SK-N-SH (cell line): ENCODE measurements around the gene EPHX1. TPM values are rescaled to one million over a fixed set of nuclear protein-coding genes. Genes with fewer than 3 reads are reported as not detected.

ENCODE experiments used
- CTCF ChIA-PET: fragments of 300-600, 350-600 bp; formaldehyde crosslinking; extraction: SDS; loops from one replicate; lab custom pipeline; 2021; lab: Yijun Ruan, JAX
- POLR2A ChIA-PET: fragments of 350-600 bp; sonication (Branson Sonifier 250); formaldehyde crosslinking; extraction: SDS; loops from one replicate; lab custom pipeline; 2020; ENCODE audit warnings: antibody characterized with exemption, inconsistent platforms; lab: Yijun Ruan, JAX
- DNase-seq: peaks from one replicate; pipeline ENCODE4 v3.0.0; 2012
- H2AFZ ChIP-seq: fragments of 200-600 bp; sonication (generic); 2 replicates; pipeline ENCODE4 v1.8.1; 2016; ENCODE audit warnings: antibody characterized with exemption, mild to moderate bottlenecking, low read depth
- H3F3A ChIP-seq: fragments of 200-600 bp; sonication (generic); replicated peaks from 2 replicates; pipeline ENCODE3; 2016; ENCODE audit warnings: antibody characterized with exemption, mild to moderate bottlenecking; ENCODE audit not compliant: insufficient read depth
- H3K27ac ChIP-seq, 2 experiments: fragments of 200-500 bp in 1 of 2; fragments of 200-600 bp in 1 of 2; sonication (Bioruptor generic) in 1 of 2; sonication (generic), shearing (Covaris generic) in 1 of 2; 2 replicates each; pipeline versions ENCODE4 v1.5.1 to v1.6.1; 2014 to 2016; ENCODE audit warnings: low read depth in 2 of 2, inconsistent platforms in 1 of 2, low read length in 1 of 2, mild to moderate bottlenecking in 1 of 2, mixed read lengths in 1 of 2
- H3K27me3 ChIP-seq: fragments of 200-600 bp; sonication (generic), shearing (Covaris generic); 2 replicates; pipeline ENCODE4 v1.6.1; 2016; ENCODE audit warnings: mixed run types; ENCODE audit not compliant: insufficient read depth
- H3K36me3 ChIP-seq, 2 experiments: fragments of 200-500 bp in 1 of 2; fragments of 200-600 bp in 1 of 2; sonication (Bioruptor generic) in 1 of 2; sonication (generic) in 1 of 2; replicated peaks in 1 of 2; 2 replicates each; pipeline versions ENCODE3 to v1.5.1; 2014 to 2016; ENCODE audit warnings: low read length in 1 of 2, mild to moderate bottlenecking in 1 of 2; ENCODE audit not compliant: insufficient read depth in 2 of 2, control insufficient read depth in 1 of 2
- H3K4me1 ChIP-seq, 2 experiments: fragments of 200-500 bp in 1 of 2; fragments of 200-600 bp in 1 of 2; sonication (Bioruptor generic) in 1 of 2; sonication (generic), shearing (Covaris generic) in 1 of 2; 2 replicates each; pipeline versions ENCODE4 v1.5.1 to v1.6.1; 2014 to 2016; ENCODE audit warnings: low read depth in 1 of 2, low read length in 1 of 2, mixed run types in 1 of 2; ENCODE audit not compliant: insufficient read depth in 2 of 2, control insufficient read depth in 1 of 2
- H3K4me2 ChIP-seq: fragments of 200-600 bp; sonication (generic), shearing (Covaris generic); 2 replicates; pipeline ENCODE4 v1.6.1; 2017; ENCODE audit warnings: mixed run types
- H3K4me3 ChIP-seq, 2 experiments: fragments of 200-500 bp in 1 of 2; fragments of 200-600 bp in 1 of 2; sonication (Bioruptor generic) in 1 of 2; sonication (generic), shearing (Covaris generic) in 1 of 2; 2 replicates each; pipeline versions ENCODE4 v1.5.1 to v1.8.1; 2014 to 2016; ENCODE audit warnings: low read depth in 2 of 2, inconsistent platforms in 1 of 2, low read length in 1 of 2, mild to moderate bottlenecking in 1 of 2, mixed read lengths in 1 of 2, moderate library complexity in 1 of 2
- H3K79me2 ChIP-seq: fragments of 200-600 bp; sonication (generic); 2 replicates; pipeline ENCODE4 v1.8.1; 2017; ENCODE audit warnings: mild to moderate bottlenecking; ENCODE audit not compliant: insufficient read depth
- H3K9ac ChIP-seq: fragments of 200-600 bp; sonication (generic); 2 replicates; pipeline ENCODE4 v1.6.1; 2017; ENCODE audit warnings: mixed run types
- H3K9me2 ChIP-seq: fragments of 200-600 bp; sonication (generic); 2 replicates; pipeline ENCODE4 v1.6.1; 2017; ENCODE audit warnings: mixed run types
- H3K9me3 ChIP-seq: fragments of 200-600 bp; sonication (generic); 2 replicates; pipeline ENCODE4 v1.6.1; 2017; ENCODE audit warnings: mixed run types, mild to moderate bottlenecking, moderate library complexity
- H4K20me1 ChIP-seq: fragments of 200-600 bp; sonication (generic); 2 replicates; pipeline ENCODE4 v1.6.1; 2017; ENCODE audit warnings: mild to moderate bottlenecking, mixed run types; ENCODE audit not compliant: insufficient read depth
- CHD2 ChIP-seq: fragments of 150-350 bp; IDR thresholded peaks from 2 replicates; pipeline ENCODE4 v1.6.1; 2018; ENCODE audit warnings: low read length; ENCODE audit not compliant: partially characterized antibody
- CTCF ChIP-seq: fragments of 200-600 bp; sonication (generic); IDR thresholded peaks from 2 replicates; pipeline ENCODE4 v1.6.1; 2017; ENCODE audit warnings: antibody characterized with exemption, mild to moderate bottlenecking, moderate library complexity
- ELF1 ChIP-seq: IDR thresholded peaks from 2 replicates; pipeline ENCODE4 v1.4.0; 2012
- FOSL2 ChIP-seq: IDR thresholded peaks from 2 replicates; pipeline ENCODE4 v1.4.0; 2012; ENCODE audit warnings: low read depth, mild to moderate bottlenecking, moderate library complexity, borderline replicate concordance
- FOXJ3 ChIP-seq: sonication (generic); formaldehyde crosslinking; IDR thresholded peaks from 2 replicates; pipeline ENCODE4 v1.5.1; 2020; ENCODE audit warnings: mild to moderate bottlenecking, missing genetic modification reagents
- MXI1 ChIP-seq: IDR thresholded peaks from 2 replicates; pipeline ENCODE4 v1.6.1; 2012; ENCODE audit warnings: mild to moderate bottlenecking, low read depth, low read length, improper control_type of control experiment
- NFIC ChIP-seq: IDR thresholded peaks from 2 replicates; pipeline ENCODE4 v1.4.0; 2012; ENCODE audit warnings: borderline replicate concordance
- NRF1 ChIP-seq: IDR thresholded peaks from 2 replicates; pipeline ENCODE4 v1.6.1; 2012; ENCODE audit warnings: low read depth, mild to moderate bottlenecking, low read length
- POLR2AphosphoS5 ChIP-seq: IDR thresholded peaks from 2 replicates; pipeline ENCODE4 v1.6.1; 2012; ENCODE audit warnings: low read depth, low read length
- SIN3A ChIP-seq: IDR thresholded peaks from 2 replicates; pipeline ENCODE4 v1.6.1; 2012; ENCODE audit warnings: low read depth, mild to moderate bottlenecking, low read length, moderate library complexity, borderline replicate concordance
- SMC3 ChIP-seq: IDR thresholded peaks from 2 replicates; pipeline ENCODE4 v1.6.1; 2012; ENCODE audit warnings: low read depth, low read length, improper control_type of control experiment
- TAF1 ChIP-seq: IDR thresholded peaks from 2 replicates; pipeline ENCODE4 v1.6.1; 2012; ENCODE audit warnings: low read depth, mild to moderate bottlenecking, low read length, moderate library complexity, borderline replicate concordance
- ZBTB33 ChIP-seq: IDR thresholded peaks from 2 replicates; pipeline ENCODE4 v1.4.0; 2012; ENCODE audit warnings: low read depth, borderline replicate concordance
- WGBS: methylation state at CpG from one replicate; pipeline ENCODE4 v1.1.6; 2017; ENCODE audit warnings: low lambda C conversion rate; 5-methylcytosine and 5-hydroxymethylcytosine counted together
- polyA plus RNA-seq, 3 experiments: library from polyadenylated mRNA; depleted of rRNA; stranded (reverse); fragments of >200 nt; gene quantifications; 2 replicates each; pipeline ENCODE4 v1.2.3, GENCODE V29; 2012

The EPHX1 gene
- polyA plus RNA-seq, 1 of the 3 experiments (the other 2 are of a cell fraction): 45.7 TPM

- no peaks in the 10 kb centered on the region for H4K20me1 ChIP-seq
- no peak overlapping the region for H3K4me3 ChIP-seq
- H3K4me1 ChIP-seq: peaks cover 0 to 4% of the 10 kb centered on the region in 2 experiments; a peak in 1 of 4 replicates
- WGBS: 96% methylated on average over 4 of the region's 4 CpGs
- no peak overlapping the region for H3K9ac ChIP-seq
- H3K27ac ChIP-seq: no peak overlapping the region
- H3K36me3 ChIP-seq: peaks cover 17 to 23% of the 10 kb centered on the region in 2 experiments
- H3K79me2 ChIP-seq: no peaks in the 10 kb centered on the region
- TF ChIP-seq MXI1: no peak
- no peak for TF ChIP-seq NRF1
- TF ChIP-seq FOXJ3: no peak
- no peak for TF ChIP-seq CHD2
- TF ChIP-seq SMC3: no peak
- no peak for TF ChIP-seq TAF1
- no peak for TF ChIP-seq POLR2AphosphoS5
- TF ChIP-seq SIN3A: no peak
- TF ChIP-seq FOSL2: no peak
- TF ChIP-seq NFIC: no peak
- no peak for TF ChIP-seq ZBTB33
- no peak for TF ChIP-seq CTCF
- DNase-seq: no peak
- H3K27me3 ChIP-seq: no peaks in the 10 kb centered on the region
- POLR2A ChIA-PET: no interaction called here
- no peaks in the 10 kb centered on the region for H3F3A ChIP-seq
- no peaks in the 10 kb centered on the region for H3K9me2 ChIP-seq
- CTCF ChIA-PET: interaction anchor here (1.0 to 2.0 kb wide), 2 partner anchors 144 to 366 kb away, joined by 3 to 12 read pairs; no protein-coding TSS in a partner anchor
- H2AFZ ChIP-seq: no peak overlapping the region
- no peak overlapping the region for H3K4me2 ChIP-seq
- no peaks in the 10 kb centered on the region for H3K9me3 ChIP-seq
Observed at GRCh38 chr1:225840713-225841112, 30.8 kb downstream of the EPHX1 start.

- no peak overlapping the region for H3K27ac ChIP-seq
- H2AFZ ChIP-seq: no peak overlapping the region
- no peaks in the 10 kb centered on the region for H4K20me1 ChIP-seq
- CTCF ChIA-PET: interaction anchor here (0.9 to 1.5 kb wide), 2 partner anchors 99 to 367 kb away, joined by 4 to 6 read pairs; partner anchors contain the start of gene LEFTY2
- H3K27me3 ChIP-seq: no peaks in the 10 kb centered on the region
- peaks cover 10 to 32% of the 10 kb centered on the region in 2 experiments for H3K36me3 ChIP-seq
- no peak for DNase-seq
- H3K4me3 ChIP-seq: no peak overlapping the region
- no peaks in the 10 kb centered on the region for H3K79me2 ChIP-seq
- H3K9me2 ChIP-seq: no peaks in the 10 kb centered on the region
- WGBS: 98% methylated on average over 10 of the region's 12 CpGs
- no peaks in the 10 kb centered on the region for H3K9me3 ChIP-seq
- no peaks in the 10 kb centered on the region for H3F3A ChIP-seq
- H3K4me1 ChIP-seq: peaks cover 0 to 7% of the 10 kb centered on the region in 2 experiments; a peak in 1 of 4 replicates
- TF ChIP-seq ELF1 (no peak), NFIC (no peak)
- TF ChIP-seq, all 33 proteins: peak for 0
- H3K4me2 ChIP-seq: no peak overlapping the region
- POLR2A ChIA-PET: no interaction called here
- no peak overlapping the region for H3K9ac ChIP-seq
Observed at GRCh38 chr1:225842074-225842473, 32.1 kb downstream of the EPHX1 start.
